Stimulated activated CD4-positive, alpha-beta T cell treated with anti-CD3 and anti-CD28 coated beads, Interleukin-15, amount 100 ng/mL, for 48 hours (primary cell): ENCODE data around the gene MYLK.
"Not testable (repeated sequence)": the region's sequence is repeated elsewhere in the genome, so short reads cannot be mapped to it uniquely, and the experiment has no call there.

Experiments
- DNase-seq, 2 donors: peaks; one replicate each; pipeline ENCODE4 v3.0.0-alpha.2; 2020; ENCODE audit warnings: low read depth in 2 of 2

MYLK gene, protein sequence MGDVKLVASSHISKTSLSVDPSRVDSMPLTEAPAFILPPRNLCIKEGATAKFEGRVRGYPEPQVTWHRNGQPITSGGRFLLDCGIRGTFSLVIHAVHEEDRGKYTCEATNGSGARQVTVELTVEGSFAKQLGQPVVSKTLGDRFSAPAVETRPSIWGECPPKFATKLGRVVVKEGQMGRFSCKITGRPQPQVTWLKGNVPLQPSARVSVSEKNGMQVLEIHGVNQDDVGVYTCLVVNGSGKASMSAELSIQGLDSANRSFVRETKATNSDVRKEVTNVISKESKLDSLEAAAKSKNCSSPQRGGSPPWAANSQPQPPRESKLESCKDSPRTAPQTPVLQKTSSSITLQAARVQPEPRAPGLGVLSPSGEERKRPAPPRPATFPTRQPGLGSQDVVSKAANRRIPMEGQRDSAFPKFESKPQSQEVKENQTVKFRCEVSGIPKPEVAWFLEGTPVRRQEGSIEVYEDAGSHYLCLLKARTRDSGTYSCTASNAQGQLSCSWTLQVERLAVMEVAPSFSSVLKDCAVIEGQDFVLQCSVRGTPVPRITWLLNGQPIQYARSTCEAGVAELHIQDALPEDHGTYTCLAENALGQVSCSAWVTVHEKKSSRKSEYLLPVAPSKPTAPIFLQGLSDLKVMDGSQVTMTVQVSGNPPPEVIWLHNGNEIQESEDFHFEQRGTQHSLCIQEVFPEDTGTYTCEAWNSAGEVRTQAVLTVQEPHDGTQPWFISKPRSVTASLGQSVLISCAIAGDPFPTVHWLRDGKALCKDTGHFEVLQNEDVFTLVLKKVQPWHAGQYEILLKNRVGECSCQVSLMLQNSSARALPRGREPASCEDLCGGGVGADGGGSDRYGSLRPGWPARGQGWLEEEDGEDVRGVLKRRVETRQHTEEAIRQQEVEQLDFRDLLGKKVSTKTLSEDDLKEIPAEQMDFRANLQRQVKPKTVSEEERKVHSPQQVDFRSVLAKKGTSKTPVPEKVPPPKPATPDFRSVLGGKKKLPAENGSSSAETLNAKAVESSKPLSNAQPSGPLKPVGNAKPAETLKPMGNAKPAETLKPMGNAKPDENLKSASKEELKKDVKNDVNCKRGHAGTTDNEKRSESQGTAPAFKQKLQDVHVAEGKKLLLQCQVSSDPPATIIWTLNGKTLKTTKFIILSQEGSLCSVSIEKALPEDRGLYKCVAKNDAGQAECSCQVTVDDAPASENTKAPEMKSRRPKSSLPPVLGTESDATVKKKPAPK (N-terminal part only)

DNA sequence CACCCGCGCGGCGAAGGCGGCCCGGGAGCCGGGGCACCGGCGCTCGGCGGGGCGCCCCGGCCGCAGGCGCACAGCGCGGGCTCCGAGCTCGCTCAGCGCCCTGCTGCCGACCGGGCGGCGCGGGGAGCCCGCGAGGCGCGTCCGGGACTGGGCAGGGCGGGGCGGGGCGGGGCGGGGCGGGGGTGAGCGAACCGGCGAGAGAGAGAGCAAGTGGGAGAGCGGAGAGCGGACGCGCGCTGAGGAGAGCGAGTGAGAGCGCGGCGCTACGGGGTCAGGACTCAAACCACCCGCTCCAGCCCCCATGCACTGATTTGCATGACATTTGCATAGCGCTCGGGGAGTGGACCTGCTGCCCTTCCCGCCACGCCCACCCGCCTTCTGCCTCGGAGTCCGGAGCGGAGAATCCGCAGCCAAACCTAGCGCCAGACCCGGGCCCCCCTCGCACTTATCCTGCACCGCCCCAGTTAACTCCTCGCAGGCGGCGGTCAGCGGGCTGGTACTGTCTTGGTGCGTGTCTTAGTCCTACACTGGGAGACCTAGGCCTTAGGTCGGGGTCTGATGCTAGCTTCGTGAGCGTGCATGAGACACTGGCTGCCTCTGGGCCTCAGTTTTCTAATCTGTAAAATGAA, at the start of gene MYLK:
Gene MYLK (minus strand): TSS at position 130 of the 629 bp plus-strand sequence. CDS start 90,491 bp downstream, outside the sequence.
- DNase-seq: peak in 1 of 2 donors; percentile 20

DNA sequence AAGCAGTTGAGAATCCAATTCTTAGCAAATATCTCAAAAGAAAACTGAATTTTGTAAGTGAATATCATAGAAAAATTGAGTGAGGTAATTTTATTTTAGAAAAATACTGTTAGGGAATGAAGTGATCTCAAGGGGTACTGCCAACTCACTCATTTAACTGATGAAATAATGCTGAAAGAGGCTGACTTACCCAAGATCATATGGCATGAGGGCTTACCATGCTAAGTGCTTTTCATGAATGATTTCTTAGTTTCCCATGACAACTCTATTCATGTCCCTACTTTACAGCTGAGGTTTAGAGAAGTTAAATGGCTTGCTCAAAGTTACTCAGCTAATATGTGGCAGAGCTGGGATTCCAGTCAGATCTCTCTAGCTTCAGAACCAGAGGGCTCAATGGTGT, 46.3 kb upstream of the MYLK start:
- no peak for DNase-seq

DNA sequence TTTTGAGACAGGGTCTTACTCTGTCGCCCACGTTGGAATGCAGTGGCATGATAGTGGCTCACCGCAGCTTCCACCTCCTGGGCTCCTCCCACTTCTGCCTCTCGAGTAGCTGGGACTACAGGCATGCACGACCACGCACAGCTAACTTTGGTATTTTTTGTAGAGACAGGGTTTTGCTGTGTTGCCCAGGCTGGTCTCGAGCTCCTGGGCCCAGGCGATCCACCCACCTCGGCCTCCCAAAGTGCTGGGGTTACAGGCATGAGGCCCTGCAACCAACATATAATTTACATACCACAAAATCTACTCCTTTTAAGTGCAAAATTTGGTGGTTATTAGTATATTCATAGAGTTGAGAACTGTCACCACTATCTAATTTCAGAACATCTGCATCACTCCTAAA, 45.2 kb upstream of the MYLK start:
- no peak for DNase-seq

DNA sequence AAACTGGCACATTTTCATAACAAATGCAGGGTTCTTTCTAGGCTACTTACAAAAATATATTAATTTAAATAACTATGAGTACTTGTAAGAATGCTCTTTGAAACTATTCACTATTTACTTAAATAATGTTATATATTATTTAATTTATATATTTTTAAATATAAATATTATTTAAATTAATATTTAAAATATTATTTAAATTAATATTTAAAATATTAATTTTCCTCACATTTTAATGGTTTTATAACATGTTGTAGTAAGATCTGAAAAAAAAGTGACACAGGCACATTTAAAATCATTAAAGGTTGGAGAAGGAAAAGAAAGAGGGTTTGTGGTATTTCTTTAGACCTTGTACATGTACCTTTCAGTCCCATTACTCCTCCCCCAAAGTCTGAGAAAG, 42.3 kb upstream of the MYLK start:
- DNase-seq: no peak

DNA sequence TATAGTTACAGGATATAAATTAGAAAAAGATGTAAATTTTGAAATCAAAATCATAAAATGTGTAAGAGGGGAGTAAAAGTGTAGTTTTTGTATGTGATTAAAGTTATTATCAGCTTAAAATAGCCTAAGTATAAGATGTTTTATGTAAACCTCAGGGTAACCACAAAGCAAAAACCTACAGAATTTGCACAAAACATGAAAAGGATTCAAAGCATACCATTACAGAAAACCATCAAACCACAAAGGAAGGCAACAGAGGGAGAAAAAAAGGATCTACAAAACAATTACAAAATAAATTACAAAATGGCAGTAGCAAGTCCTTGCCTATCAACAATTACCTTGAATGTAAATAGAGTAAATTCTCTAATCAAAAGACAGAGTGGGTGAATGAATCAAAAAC, 36.7 kb upstream of the MYLK start:
- no peak for DNase-seq

DNA sequence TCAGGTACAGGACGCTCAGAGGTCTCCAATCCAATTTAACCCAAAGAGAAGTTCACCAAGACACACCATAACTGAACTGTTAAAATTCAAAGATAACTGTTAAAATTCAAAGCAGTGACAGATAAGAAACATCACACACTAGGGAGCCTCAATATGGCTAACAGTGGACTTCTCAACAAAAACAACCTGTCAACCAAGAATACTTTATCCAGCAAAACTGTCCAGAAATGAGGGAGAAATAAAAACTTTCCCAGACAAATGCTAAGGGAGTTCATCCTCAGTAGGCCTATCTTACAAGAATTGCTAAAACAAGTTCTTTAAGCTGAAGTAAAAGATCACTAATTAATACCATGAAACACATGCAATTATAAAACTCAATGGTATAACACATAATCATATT, 36.3 kb upstream of the MYLK start:
- DNase-seq: no peak

DNA sequence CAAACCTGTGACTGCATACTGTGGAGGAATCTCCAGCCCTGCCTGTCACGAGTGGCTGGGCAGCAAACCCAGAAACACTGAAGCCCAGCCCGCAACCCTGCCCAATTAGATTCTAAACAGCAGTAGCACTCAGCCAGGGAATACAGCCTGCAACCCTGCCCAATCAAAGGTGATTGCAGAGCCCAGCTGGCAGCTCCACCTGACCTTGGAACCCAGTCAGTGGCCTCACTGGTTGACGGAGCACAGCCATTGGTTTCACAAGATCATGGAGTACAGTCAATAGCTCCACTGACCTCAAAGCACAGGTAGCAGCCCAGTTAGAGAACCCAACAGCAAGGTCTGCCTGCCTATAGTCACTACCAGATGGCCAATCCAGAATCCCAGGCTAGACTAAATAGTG, 35.2 kb upstream of the MYLK start:
- DNase-seq: no peak

DNA sequence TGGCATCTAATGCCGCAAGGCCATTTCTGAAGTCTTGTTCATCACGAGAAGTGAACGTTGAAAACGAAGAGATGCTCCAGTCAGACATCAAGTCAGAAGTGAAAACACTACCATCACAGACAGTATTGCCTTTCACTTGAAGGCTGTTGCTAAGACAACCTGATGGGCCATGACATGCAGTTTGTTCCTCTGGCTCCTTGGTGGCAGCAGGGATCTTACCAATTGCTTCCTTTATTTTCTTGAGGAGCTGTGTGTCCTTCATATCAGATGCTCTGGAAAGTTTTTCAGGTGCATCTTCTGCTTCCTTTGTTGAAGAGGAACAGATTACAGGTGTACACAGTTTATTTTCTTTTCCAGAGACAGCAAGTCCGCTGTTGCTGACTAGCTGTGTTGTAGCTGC, 30.7 kb upstream of the MYLK start:
- no peak for DNase-seq

DNA sequence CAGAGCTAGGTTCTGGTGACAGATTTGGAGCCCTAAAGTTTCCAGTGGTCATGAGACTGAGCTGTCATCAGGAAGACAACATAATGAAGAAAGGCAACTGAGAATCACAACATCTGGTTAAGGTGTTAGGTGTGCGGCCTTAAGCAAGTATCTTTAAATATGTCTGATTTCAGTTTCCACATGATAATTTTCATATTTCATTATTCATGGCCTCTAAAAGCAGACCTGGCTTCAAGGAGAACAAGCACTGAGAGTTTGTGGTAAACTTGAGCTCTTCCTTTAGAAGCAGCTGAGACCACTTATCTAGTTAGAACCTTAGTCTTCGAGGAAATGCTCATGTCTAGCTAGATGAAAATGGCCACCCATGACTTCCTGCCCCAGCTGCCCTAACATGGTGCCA, 25.7 kb upstream of the MYLK start:
- no peak for DNase-seq

DNA sequence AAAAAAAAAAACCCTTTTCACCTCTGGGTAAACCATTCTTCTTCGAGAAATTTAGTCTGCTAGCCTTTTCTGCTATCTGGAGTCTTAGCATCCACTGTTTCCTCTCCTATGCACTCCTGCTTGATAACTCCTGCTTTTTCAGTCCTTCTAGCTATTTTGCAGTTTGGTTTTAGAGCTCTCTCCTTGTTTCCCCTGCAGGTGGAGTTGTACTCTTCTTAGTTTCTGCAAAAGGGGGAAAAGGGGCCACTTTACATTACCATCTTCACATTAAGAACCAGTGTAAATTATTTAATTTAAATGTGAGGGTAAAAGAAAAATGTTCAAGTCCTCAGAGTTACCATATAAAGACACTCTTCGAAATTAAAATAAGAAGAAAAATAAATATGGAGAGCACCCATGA, 23.6 kb upstream of the MYLK start:
- no peak for DNase-seq

DNA sequence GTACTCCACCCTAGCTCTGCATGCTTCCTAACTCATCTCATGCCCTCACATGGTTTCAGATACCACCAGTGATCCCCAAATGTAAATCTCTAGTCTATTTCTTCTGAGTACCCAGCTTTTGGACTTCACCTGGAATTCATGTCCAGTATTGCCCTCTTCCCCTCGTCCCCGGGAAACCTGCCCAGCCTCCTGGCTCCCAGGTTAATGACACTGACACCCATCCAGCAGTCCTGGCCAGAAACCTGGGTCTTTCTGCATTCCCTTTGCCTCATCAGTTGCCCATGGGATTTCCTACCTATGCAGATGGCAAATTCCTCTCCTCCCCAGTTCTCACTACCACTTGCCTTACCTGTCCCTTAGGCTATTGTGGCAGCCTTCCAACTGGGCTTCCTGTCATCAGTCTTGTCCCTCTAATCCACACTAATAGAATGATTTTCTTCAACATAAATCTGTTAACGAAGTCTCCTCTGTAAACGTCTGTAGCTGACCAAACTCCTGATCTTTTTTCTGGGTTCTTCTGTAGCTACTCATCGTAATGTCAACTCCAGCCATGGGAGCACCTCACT, 15.3 kb upstream of the MYLK start:
- DNase-seq: no peak

DNA sequence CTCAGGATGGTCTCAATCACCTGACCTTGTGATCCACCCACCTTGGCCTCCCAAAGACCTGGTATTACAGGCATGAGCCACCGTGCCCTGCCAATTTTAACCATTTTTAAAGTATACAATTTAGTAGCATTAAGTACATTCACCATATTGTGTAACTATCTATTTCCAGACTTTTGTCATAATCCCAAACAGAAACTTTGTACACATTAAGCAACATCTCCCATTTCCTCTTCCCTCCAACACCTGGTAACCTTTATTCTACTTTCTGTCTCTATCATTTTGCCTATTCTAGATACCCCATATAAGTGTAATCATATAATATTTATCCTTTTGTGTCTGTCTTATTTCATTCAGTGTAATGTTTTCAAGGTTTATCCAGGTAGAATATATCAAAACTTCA, 8.9 kb upstream of the MYLK start:
- no peak for DNase-seq

DNA sequence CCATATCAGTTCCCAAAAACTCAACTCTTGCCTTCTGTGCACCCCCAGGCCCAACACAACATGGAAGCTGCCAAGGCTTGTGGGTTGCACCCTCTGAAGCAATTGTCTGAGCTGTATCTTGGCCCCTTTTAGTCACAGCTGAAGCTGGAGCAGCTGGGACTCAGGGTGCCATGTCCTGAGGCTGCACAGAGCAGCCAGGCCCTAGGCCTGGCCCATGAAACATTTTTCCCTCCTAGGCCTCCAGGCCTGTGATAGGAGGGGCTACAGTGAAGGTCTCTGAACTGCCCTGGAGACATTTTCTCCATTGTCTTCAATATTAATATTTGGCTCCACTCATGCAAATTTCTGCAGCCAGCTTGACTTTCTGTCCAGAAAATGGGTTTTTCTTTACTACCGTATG, 8.1 kb upstream of the MYLK start:
- DNase-seq: no peak

DNA sequence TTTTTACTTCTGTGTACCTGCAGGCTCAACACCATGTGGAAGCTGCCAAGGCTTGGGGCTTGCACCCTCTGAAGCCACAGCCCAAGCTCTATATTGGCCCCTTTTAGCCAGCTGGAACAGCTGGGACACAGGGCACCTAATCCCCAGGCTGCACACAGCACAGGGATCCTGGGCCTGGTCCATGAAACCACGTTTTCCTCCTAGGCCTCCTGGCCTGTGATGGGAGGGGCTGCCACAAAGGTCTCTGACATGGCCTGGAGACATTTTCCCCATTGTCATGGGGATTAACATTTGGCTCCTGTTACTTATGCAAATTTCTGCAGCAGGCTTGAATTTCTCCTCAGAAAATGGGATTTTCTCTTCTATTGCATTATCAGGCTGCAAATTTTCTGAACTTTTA, 6.9 kb upstream of the MYLK start:
- DNase-seq: not testable (repeated sequence)

DNA sequence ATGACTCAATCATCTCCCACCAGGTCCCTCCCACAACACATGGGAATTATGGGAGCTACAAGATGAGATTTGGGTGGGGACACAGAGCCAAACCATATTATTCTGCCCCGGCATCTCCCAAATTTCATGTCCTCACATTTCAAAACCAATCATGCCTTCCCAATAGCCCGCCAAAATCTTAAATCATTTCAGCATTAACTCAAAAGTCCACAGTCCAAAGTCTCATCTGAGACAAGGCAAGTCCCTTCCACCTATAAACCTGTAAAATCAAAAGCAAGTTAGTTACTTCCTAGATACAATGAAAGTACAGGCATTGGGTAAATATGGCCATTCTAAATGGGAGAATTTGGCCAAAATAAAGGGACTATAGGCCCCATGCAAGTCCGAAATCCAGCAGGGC, 6.0 kb upstream of the MYLK start:
- not testable (repeated sequence) for DNase-seq

DNA sequence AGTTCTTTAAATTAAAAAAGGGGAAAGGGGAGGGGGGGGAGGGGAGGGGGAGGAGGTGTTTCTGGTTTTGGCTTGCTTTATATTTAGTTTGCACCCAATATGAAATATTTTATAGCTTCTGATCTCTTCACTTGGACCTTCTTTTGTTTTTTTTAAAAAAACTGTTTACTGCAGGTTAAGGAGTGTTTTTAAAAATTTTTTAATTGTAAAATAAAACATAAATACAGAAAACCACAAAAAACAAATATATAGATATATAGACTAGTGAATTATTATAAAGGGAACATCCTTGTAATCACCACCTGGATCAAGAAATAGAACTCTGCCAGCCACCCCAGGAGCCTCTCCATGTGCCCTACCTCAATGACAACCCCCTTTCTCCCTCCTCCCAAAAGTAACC, 861 bp upstream of the MYLK start:
- DNase-seq: no peak

DNA sequence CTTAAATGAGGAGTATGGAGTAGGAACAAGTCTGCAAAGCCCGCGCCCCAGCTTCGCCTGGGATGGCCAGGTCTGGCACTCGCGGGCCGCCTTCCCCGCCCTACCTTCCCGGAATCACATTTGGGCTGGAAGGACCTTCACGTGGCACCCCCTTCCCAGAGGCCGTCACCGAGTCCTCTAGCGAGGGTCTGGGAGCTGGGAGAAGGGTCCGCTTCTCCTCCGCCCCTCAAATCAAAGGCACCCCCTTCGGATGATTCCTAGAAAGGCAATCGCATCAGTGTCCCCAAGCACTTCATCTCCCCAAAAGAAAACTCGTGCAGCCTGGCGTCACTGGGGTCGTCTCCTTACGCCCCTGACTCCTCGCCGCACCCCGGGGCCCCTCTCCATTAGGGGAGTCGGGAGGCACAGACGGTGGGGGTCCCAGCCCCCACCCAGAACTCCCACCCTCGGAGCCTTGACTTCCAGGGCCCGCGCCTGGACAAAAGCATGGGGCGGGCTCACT, 380 bp downstream of the MYLK start:
- no peak for DNase-seq

DNA sequence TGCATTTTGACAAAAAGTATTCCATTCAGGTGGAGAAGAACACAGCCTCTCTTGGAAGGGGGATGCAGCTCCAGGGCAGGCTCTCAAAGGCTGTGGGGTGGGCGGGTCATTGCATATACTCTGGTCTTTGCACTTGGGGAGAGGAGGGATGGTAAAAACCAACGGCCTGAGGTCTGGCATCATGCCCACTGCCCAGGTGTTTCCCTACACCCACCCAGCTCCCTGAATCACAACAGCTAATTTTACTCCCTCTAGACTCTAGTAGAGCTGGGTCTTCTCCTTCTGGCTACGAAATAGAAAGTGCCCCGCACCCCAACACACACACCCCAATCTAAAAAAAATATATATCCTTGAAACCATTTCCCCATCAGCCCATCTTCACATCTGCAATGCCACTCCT, 1.0 kb downstream of the MYLK start:
- no peak for DNase-seq

DNA sequence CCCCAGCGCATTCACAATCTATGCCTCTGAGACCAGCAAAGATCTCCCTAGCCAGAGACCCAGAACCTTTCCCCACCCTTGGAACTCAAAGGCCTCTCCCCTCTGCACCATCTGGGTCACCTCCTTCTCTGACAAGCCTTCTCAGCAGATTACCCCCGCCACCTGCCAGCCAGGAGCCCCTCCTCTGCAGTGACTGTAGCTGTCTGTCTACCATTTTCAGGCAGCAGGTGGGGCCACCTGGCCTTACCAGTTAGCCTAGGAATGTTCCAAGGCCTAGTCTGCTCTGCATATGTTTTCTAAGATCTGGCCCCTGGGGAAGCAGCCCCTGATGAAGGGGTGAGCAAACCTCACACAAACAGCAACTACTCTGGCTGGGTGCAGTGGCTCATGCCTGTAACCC, 2.4 kb downstream of the MYLK start:
- DNase-seq: no peak

DNA sequence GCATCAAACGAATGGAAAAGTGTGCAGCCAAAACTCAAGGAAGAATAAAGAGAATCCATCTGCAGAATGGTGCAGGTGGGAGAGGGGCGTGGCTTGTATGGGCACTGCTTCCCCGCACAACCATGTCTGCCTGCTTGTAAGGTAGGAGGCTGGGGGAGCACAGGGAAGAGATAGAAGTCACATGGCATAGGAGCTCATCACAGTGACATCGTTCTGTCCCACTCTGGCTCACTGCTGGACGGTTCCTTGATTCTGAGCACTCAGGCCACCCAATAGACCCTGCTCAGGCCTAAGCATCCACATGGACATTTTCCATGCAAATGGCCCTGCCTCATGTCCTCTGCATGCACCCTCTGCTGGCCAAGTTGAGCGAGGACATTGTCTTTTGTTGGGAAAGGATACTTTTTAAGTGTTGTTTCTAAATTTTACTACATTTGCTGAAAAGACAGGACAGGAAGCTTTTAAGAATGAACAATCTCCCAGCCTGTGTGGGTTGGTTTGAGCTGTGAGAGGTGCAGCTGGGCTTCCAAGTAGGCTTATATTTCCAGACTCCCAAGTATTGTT, 3.1 kb downstream of the MYLK start:
- DNase-seq: no peak

DNA sequence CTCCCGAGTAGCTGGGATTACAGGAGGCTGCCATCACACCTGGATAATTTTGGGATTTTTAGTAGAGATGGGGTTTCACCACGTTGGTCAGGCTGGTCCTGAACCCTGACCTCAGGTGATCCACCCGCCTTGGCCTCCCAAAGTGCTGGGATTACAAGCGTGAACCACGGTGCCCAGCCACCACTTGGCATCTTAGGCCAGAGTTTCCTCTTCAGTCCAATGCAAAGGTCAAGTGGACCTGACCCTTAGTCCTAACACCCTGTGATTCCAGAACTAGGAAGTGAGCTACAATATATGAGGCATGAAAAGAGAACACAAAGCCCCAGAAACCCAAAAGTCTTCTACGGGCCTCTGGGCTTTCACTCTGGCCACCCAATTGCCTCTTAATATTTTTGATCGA, 5.3 kb downstream of the MYLK start:
- no peak for DNase-seq
